Testis (tissue), 2 donors: ENCODE results near the gene MAPRE3.

Experiments used
- POLR2A ChIP-seq: fragments of 450-650 bp; IDR thresholded peaks from one replicate; pipeline ENCODE4 v1.6.1; 2017; ENCODE audit warnings: antibody characterized with exemption, mild to moderate bottlenecking, moderate library complexity
- TF ChIP-seq, protein P1 (sequence below), 3 experiments: fragments of 450-650 bp in 2 of 3; fragments of 200-600 bp in 1 of 3; sonication (generic) in 1 of 3; IDR thresholded peaks; one replicate each; pipeline ENCODE4 v1.5.1; 2016 to 2019; ENCODE audit warnings: antibody characterized with exemption in 3 of 3, mild to moderate bottlenecking in 2 of 3, moderate library complexity in 1 of 3

DNA sequence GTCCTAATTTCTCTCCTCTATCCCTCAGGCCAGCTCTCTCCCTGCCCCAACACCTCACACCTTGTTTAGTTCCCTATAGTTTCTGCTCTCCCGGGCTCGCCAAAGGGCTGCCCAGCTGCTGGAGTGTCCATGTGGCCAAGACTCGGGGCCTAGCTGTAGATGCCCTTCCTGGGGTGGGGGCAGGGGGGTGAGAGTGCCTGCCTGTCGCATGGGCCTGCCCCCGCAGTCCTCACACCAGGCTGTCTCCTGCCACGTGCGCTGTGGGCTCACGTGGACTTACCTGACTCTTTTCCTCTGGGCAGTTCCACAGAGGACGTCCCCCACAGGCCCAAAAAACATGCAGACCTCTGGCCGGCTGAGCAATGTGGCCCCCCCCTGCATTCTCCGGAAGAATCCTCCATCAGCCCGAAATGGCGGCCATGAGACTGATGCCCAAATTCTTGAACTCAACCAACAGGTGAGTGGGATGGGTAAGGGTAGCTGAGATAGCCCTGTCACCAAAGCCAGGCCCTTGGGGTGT is 54.9 kb downstream of the MAPRE3 start:
- TF ChIP-seq, protein P1, sequence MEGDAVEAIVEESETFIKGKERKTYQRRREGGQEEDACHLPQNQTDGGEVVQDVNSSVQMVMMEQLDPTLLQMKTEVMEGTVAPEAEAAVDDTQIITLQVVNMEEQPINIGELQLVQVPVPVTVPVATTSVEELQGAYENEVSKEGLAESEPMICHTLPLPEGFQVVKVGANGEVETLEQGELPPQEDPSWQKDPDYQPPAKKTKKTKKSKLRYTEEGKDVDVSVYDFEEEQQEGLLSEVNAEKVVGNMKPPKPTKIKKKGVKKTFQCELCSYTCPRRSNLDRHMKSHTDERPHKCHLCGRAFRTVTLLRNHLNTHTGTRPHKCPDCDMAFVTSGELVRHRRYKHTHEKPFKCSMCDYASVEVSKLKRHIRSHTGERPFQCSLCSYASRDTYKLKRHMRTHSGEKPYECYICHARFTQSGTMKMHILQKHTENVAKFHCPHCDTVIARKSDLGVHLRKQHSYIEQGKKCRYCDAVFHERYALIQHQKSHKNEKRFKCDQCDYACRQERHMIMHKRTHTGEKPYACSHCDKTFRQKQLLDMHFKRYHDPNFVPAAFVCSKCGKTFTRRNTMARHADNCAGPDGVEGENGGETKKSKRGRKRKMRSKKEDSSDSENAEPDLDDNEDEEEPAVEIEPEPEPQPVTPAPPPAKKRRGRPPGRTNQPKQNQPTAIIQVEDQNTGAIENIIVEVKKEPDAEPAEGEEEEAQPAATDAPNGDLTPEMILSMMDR (IDR thresholded peaks at IDR 0.05), result no peak
- TF ChIP-seq POLR2A, result no peak
